ENCODE measurements around the gene MST1R.
"Not testable (repeated sequence)": the region's sequence is repeated elsewhere in the genome, so short reads cannot be mapped to it uniquely, and the experiment has no call there.

Gene MST1R

GRCh38 chr3:49903451-49904424 lies at the start of gene MST1R:
Gene MST1R (minus strand): TSS chr3:49903873. CDS start chr3:49903609, 264 bp downstream.
- DNase-seq (ENCODE audit: low read depth in 3 of 3), result peak; percentile 70 to 88 (median 82)

- DNase-seq (ENCODE audit: low read depth in 3 of 3), result no peak
Measured at GRCh38 chr3:49952924-49953323, 49.3 kb upstream of the MST1R start.

- DNase-seq (ENCODE audit: low read depth in 3 of 3), result no peak
Measured at GRCh38 chr3:49942651-49943050, 39.0 kb upstream of the MST1R start.

- no peak for DNase-seq (ENCODE audit: low read depth in 3 of 3)
Measured at GRCh38 chr3:49940667-49941249, 37.1 kb upstream of the MST1R start.

- DNase-seq (ENCODE audit: low read depth in 3 of 3), result peak; percentile 88 to 95 (median 90)
Measured at GRCh38 chr3:49939858-49940666, 36.4 kb upstream of the MST1R start, which contains the start of gene RBM6. Gene RBM6 (plus strand): TSS chr3:49940150. CDS start chr3:49962642, 22,492 bp downstream.

GRCh38 chr3:49937090-49937489 lies 33.4 kb upstream of the MST1R start:
- no peak for DNase-seq (ENCODE audit: low read depth in 3 of 3)

- not testable (repeated sequence) for DNase-seq (ENCODE audit: low read depth in 3 of 3)
Measured at GRCh38 chr3:49932281-49932680, 28.6 kb upstream of the MST1R start.

GRCh38 chr3:49930922-49931321 lies 27.2 kb upstream of the MST1R start:
- no peak for DNase-seq (ENCODE audit: low read depth in 3 of 3)

- no peak for DNase-seq (ENCODE audit: low read depth in 3 of 3)
Measured at GRCh38 chr3:49930168-49930690, 26.6 kb upstream of the MST1R start.

- DNase-seq (ENCODE audit: low read depth in 3 of 3), result peak; percentile 72 to 93 (median 86)
Measured at GRCh38 chr3:49929291-49930167, 25.9 kb upstream of the MST1R start, which contains the start of gene MON1A. Gene MON1A (minus strand): TSS chr3:49929811. CDS start chr3:49913346, 16,465 bp downstream.

- DNase-seq (ENCODE audit: low read depth in 3 of 3), result no peak
Measured at GRCh38 chr3:49928481-49929017, 24.9 kb upstream of the MST1R start.

- no peak for DNase-seq (ENCODE audit: low read depth in 3 of 3)
Measured at GRCh38 chr3:49927798-49928197, 24.1 kb upstream of the MST1R start.

GRCh38 chr3:49926117-49926728 lies 22.6 kb upstream of the MST1R start:
- no peak for DNase-seq (ENCODE audit: low read depth in 3 of 3)

- DNase-seq (ENCODE audit: low read depth in 3 of 3), result no peak
Measured at GRCh38 chr3:49925485-49925884, 21.8 kb upstream of the MST1R start.

- DNase-seq (ENCODE audit: low read depth in 3 of 3), result no peak
Measured at GRCh38 chr3:49924683-49925082, 21.0 kb upstream of the MST1R start.

GRCh38 chr3:49917806-49918590 lies 14.3 kb upstream of the MST1R start:
- not testable (repeated sequence) for DNase-seq (ENCODE audit: low read depth in 3 of 3)

- no peak for DNase-seq (ENCODE audit: low read depth in 3 of 3)
Measured at GRCh38 chr3:49916686-49917085, 13.0 kb upstream of the MST1R start.

- DNase-seq (ENCODE audit: low read depth in 3 of 3), result no peak
Measured at GRCh38 chr3:49914906-49915305, 11.2 kb upstream of the MST1R start.

- DNase-seq (ENCODE audit: low read depth in 3 of 3), result no peak
Measured at GRCh38 chr3:49912881-49913281, 9.2 kb upstream of the MST1R start.
